ENCODE measurements around the gene VTA1. TPM values are rescaled to one million over a fixed set of nuclear protein-coding genes. Genes with fewer than 3 reads are reported as not detected.

Gene VTA1
- total and polyA plus RNA-seq, 7 donors: 33.3 to 62.0 (median 39.3) TPM

DNA sequence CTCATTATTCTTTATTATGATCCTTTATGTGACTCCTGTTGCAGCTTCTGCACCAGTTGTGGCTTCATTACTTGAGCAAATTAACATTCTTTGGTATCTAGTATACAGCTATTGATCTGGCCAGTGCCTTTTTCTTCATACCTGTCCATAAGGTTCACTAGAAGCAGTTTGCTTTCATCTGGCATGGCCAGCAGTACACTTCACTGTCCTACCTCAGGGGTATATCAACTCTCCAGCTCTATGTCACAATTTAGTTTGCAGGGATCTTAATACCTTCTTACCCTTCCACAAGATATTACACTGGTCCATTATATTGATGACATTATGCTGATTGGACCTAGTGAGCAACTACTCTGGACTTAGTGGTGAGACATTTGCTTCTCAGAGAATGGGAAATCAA lies 46.6 kb downstream of the VTA1 start:
- H3K9me3 ChIP-seq: no peaks in the 10 kb centered on the region
- no peak overlapping the region for H3K27ac ChIP-seq
- no peak overlapping the region for H3K4me3 ChIP-seq
- no peaks in the 10 kb centered on the region for H3K27me3 ChIP-seq
- no peaks in the 10 kb centered on the region for H3K4me1 ChIP-seq
- TF ChIP-seq, protein P1, sequence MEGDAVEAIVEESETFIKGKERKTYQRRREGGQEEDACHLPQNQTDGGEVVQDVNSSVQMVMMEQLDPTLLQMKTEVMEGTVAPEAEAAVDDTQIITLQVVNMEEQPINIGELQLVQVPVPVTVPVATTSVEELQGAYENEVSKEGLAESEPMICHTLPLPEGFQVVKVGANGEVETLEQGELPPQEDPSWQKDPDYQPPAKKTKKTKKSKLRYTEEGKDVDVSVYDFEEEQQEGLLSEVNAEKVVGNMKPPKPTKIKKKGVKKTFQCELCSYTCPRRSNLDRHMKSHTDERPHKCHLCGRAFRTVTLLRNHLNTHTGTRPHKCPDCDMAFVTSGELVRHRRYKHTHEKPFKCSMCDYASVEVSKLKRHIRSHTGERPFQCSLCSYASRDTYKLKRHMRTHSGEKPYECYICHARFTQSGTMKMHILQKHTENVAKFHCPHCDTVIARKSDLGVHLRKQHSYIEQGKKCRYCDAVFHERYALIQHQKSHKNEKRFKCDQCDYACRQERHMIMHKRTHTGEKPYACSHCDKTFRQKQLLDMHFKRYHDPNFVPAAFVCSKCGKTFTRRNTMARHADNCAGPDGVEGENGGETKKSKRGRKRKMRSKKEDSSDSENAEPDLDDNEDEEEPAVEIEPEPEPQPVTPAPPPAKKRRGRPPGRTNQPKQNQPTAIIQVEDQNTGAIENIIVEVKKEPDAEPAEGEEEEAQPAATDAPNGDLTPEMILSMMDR (IDR thresholded peaks at IDR 0.05): no peak
- TF ChIP-seq POLR2A (IDR thresholded peaks at IDR 0.05) (no peak), EP300 (IDR thresholded peaks at IDR 0.05) (no peak), POLR2AphosphoS5 (IDR thresholded peaks at IDR 0.05) (no peak)
- DNase-seq: no peak
- intact Hi-C loops (cut with DNase I): no loop called here
- peaks cover 0 to 22% (median 0%) of the 10 kb centered on the region in 4 donors for H3K36me3 ChIP-seq

DNA sequence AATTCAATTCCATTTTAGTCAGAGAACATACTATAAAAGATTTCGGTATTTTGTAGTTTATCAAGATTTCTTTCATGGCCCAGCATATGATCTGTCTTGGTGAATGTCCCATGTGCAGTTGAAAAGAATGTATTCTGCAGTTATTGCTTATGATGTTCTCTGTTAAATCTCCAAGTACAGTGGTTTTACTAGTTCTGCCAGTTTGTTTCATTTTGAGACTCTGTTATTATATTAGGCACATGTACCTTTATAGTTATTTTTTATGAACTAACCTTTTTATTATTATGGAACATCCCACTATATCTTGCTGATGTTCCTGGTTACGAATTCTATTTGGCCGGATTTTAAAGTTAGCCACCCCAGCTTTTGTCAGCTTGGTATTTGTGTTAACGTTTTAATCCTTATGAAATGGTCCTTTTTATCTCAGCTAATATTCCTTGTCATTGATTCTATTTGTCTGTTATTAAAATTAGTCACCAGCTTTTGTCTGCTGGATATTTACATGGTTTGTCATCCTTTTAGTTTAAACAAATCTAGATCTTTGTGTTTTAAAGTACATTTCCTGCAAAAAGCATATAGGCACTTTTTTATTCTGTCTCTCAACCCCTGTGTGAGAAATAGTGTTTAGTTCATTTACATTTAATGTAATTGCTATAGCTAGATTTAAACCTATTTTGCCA lies 48.9 kb downstream of the VTA1 start:
- no peak overlapping the region for H3K27ac ChIP-seq
- H3K4me3 ChIP-seq: no peak overlapping the region
- H3K9me3 ChIP-seq: no peaks in the 10 kb centered on the region
- peaks cover 0 to 27% (median 0%) of the 10 kb centered on the region in 4 donors for H3K36me3 ChIP-seq
- intact Hi-C loops (cut with DNase I): no loop called here
- no peaks in the 10 kb centered on the region for H3K27me3 ChIP-seq
- TF ChIP-seq EP300 (IDR thresholded peaks at IDR 0.05): no peak
- TF ChIP-seq POLR2AphosphoS5 (IDR thresholded peaks at IDR 0.05): no peak
- TF ChIP-seq POLR2A (IDR thresholded peaks at IDR 0.05): no peak
- TF ChIP-seq, protein P1 (IDR thresholded peaks at IDR 0.05): no peak
- WGBS, 2 donors: 97 to 98% methylated on average over 4 of the region's 4 CpGs
- DNase-seq: no peak
- no peaks in the 10 kb centered on the region for H3K4me1 ChIP-seq

DNA sequence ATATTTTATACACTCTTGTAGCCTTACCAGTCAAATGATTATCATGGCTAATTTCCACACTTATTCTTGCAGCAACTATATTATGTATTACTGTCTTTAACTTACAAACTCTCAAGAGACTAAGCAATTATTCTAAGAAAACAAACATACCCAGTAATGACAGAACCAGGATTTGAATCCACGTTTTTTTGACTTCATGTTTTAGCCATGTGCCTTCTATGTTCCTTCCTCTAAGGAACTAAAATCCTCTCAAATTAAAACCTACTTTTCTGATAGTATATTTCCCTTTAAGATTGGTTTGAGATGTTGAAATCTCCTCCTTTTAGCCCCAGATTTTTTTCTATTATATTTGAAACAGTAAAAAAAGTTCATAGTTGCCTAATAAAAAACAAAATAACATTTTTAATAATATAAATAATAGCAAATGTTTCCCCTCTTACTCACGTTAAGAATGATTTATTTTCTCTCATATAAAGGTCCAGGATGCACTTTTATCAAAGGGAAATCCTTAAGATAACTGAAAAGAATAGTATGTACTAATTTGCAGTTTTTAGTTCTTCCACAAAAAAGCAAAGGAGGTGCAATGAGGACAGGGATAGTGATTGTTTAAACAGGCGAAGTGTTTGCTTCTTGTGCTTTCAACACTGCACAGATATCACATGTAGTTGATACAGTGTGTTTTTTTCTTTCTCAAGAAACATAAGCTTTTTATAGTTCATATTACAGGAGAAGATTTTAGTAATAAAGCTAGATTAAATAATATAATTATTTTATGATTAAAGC lies 54.0 kb downstream of the VTA1 start:
- WGBS, 2 donors: 79 to 81% methylated on average over 3 of the region's 3 CpGs
- no peaks in the 10 kb centered on the region for H3K9me3 ChIP-seq
- peaks cover 0 to 68% (median 2%) of the 10 kb centered on the region in 4 donors for H3K36me3 ChIP-seq
- no peak overlapping the region for H3K27ac ChIP-seq
- no peaks in the 10 kb centered on the region for H3K27me3 ChIP-seq
- no peak for DNase-seq
- H3K4me1 ChIP-seq: no peaks in the 10 kb centered on the region
- H3K4me3 ChIP-seq: no peak overlapping the region
- TF ChIP-seq, protein P1 (IDR thresholded peaks at IDR 0.05): no peak
- no peak for TF ChIP-seq POLR2AphosphoS5 (IDR thresholded peaks at IDR 0.05)
- no peak for TF ChIP-seq POLR2A (IDR thresholded peaks at IDR 0.05)
- no peak for TF ChIP-seq EP300 (IDR thresholded peaks at IDR 0.05)
- intact Hi-C loops (cut with DNase I): no loop called here

DNA sequence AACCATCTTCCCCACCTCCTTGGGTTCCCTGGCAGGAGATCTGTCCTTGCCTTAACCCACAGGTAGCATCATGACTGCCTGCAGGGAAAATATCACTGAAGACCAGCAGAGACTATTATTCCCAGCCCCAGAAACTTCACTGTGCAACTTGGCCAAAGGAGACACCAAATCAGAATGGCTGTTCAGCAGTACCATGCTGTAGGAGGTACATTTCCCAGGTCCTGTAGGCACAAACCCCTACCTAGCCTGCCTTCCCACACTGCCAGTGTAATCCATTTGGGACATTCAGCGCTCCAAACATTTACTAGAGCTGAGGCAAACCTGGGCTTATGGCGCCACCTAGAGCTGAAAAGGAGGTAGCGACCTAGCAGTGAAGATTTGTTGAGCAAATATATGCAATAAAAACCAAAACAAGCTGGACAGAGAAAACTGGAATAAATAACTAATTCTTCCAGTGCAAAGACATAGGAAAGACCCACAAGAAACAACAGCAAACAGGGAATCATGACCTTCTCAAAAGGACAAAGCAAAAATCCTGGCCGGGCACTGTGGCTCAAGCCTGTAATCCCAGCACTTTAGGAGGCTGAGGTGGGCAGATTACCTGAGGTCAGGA lies 60.3 kb downstream of the VTA1 start:
- H3K4me3 ChIP-seq: no peak overlapping the region
- DNase-seq: no peak
- TF ChIP-seq, protein P1 (IDR thresholded peaks at IDR 0.05): peak in 3 of 4 experiments; percentile 55 to 68 (median 58)
- TF ChIP-seq POLR2AphosphoS5 (IDR thresholded peaks at IDR 0.05) (no peak), POLR2A (IDR thresholded peaks at IDR 0.05) (no peak), EP300 (IDR thresholded peaks at IDR 0.05) (no peak)
- intact Hi-C loops (cut with DNase I): loop anchor here (2.0 kb wide), 1 partner anchor 61 kb away; the partner anchor contains the start of genes NMBR and VTA1
- peaks cover 0 to 27% (median 2%) of the 10 kb centered on the region in 4 donors for H3K36me3 ChIP-seq
- WGBS, 2 donors: 74 to 80% methylated on average over 4 of the region's 4 CpGs
- no peaks in the 10 kb centered on the region for H3K4me1 ChIP-seq
- no peaks in the 10 kb centered on the region for H3K9me3 ChIP-seq
- H3K27ac ChIP-seq: no peak overlapping the region
- no peaks in the 10 kb centered on the region for H3K27me3 ChIP-seq
